ENCODE data around the gene BCDIN3D. TPM values are rescaled to one million over a fixed set of nuclear protein-coding genes. Genes with fewer than 3 reads are reported as not detected.

Gene BCDIN3D
- polyA plus RNA-seq, 1 donor, result 5.6 TPM

DNA sequence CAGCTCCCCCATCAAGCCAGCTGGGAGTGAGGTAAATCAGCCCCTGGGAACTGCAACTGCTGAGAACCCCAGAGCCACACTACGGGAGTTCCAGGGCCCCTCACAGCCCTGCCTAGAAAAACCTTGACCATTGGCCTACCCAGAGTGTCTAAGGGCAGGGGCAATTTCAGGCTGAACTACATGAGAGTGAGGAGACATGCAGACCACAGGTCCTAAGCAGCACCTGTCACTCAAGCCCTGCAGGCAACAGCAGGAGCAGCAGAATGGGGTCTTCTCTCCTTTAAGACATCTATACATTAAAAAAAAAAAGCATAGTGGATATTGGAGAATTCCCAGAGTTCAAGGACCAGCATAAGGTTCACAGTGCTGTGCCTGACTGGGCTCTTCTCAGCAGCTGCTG lies 19.6 kb downstream of the BCDIN3D start:
- DNase-seq (ENCODE audit: low read depth), result no peak

DNA sequence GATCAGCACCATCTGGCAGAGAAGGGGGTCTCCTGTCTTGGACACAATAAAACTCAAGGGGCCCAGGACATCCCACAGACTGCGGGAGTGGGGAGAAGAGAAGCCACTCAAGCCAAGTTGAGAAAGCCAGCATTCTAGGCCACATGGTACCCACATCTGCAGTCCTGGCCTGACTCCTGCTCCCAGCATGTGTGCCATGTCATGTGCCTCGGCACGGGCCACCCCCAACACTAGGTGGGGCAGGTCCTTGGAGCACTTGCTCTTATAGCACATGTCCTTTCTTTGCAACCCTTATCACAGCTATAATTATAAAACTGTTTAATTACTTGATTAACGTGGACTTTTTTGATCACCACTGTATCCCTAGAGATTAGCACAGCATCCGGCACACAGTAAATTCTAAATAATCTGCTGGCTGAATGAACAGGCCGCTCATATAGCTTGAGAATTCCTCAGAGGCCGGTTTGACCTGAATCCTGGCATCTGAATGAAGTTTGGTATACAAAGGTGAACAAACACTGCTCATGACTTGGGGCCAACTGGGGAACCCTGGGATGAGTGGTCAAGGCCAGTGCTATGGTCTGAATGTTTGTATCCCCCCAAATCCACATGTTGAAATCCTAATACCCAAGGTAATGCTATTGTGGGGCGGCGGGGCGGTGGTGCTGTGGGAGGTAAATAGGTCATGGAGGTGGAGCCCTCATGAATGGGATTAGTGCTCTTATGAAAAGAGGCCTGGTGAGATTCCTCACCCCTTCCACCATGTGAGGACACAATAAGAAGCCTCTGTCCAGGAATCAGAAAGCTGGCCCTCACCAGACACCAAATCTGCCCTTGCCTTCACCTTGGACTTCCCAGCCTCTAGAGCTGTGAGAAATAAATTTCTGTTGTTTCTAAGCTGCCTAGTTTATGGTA lies 21.3 kb downstream of the BCDIN3D start:
- DNase-seq (ENCODE audit: low read depth), result no peak

DNA sequence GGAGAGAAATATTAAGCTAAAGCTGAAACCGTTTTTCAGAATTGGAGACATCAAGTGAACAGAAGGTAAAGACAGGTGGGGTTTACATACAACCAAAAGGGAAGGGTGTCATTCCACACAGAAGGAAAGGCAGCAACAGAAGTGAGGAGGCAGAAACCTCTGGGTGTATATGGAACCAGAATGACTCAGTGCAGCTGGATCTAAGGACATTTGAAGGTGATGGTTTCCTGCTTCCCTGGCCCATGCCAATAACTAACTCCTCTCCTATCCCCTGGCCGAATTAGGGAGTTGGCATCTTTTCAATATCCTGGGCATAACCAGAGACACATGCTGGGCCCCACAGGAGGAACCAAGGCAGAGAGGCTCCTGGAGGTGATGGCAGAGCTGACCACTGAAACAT lies 23.1 kb downstream of the BCDIN3D start:
- no peak for DNase-seq (ENCODE audit: low read depth)

DNA sequence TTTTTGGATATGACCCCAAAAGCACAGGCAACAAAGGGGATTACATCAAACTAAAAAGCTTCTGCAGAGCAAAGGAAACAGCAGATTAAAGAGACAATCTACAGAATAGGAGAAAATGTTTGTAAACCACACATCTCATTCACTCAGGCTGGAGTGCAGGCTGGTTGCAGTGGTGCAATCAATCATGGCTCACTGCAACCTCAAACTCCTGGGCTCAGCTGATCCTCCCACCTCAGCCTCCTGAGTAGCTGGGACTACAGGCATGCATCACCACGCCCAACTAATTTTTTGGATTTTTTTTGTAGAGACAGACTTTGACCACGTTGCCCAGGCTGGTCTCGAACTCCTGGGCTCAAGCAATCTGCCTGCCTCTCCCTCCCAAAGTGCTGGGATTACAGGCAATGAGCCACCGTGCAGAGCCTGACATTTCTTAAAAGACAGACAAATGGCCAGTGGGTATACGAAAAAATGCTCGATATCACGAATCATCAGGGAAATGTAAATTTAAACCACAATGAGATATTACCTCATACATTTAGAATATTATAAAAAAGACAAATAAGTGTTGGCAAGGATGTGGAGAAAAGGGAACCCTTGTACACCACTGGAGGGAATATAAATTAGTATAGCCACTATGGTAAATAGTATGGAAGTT lies 24.5 kb downstream of the BCDIN3D start:
- no peak for DNase-seq (ENCODE audit: low read depth)

DNA sequence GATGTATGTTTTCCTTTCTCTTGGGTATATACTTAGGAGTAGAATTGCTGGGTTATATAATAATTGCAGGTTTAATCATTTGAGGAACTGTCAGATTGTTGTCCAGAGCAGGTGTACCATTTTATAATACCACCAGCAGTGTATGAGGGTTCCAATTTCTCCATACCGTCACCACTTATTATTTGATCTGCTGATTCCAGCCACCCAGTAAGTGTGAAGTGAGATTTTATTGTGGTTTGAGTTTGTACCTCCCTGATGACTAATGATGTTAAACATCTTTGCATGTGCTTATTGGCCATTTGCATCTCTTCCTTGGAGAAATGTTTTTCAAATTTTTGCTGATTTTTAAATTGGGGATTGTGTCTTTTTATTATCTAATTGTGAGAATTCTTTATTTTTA lies 29.8 kb downstream of the BCDIN3D start:
- no peak for DNase-seq (ENCODE audit: low read depth)

DNA sequence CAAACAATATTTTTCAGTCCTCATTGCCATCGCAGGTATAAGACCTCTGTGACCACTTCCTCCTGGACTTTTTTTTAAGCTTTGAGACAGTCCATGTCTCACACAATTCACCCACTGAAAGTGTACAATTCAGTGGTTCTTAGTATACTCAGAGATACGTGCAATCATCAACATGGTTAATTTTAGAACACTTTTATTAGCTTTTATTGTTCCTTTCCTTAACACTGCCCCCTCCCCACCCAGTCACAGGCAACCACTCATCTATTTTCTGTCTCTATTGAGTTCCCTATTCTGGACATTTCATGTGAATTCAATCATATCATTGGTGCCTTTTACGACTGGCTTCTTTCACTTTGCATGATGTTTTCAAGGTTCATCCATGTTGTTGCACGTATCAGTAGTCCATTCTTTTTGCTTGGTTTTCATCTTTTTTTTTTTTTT lies 30.9 kb downstream of the BCDIN3D start:
- no peak for DNase-seq (ENCODE audit: low read depth)

DNA sequence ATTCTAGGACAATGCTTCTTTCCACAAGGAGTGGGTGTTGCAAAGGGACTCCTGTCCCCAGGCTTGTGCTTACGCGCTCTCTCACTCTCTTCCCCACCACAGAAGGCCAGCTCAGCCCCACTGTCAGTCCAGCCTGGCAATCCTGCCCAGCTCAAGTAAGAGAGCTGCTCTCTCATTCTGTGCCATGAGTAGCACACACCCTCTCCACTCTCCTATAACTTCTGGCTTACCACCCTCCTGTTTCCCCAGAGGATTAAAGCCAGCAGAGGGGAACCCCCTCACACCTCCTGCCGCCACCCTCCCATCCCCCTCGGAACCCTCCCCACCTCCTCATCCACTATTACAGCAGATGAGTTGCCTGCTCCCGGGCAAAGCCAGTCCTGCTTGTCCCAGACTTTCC lies 31.8 kb downstream of the BCDIN3D start:
- DNase-seq (ENCODE audit: low read depth), result no peak

DNA sequence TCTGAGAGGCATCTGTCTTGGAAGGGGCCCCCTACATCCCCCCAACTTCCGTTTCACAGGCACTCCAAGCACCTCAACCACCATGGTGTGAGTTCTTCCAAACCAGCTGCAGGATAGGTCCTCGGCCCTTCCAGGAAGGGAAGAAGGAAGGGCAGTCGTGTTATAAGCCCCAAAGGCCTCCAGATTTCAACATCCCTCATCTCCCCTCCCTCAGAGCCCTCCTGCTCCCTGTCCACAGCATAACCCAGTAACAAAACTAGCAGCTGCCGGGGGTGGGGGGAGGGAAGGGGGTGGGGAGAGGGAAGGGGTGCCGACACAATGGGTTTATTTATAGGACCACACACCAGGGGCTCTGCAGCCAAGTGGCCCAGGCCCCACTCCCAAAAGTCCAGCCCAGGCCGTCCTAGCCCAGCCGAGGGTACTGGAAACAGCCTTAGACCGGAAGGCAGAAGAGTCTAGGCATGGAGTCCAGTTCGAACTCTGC lies 33.0 kb downstream of the BCDIN3D start:
- no peak for DNase-seq (ENCODE audit: low read depth)

DNA sequence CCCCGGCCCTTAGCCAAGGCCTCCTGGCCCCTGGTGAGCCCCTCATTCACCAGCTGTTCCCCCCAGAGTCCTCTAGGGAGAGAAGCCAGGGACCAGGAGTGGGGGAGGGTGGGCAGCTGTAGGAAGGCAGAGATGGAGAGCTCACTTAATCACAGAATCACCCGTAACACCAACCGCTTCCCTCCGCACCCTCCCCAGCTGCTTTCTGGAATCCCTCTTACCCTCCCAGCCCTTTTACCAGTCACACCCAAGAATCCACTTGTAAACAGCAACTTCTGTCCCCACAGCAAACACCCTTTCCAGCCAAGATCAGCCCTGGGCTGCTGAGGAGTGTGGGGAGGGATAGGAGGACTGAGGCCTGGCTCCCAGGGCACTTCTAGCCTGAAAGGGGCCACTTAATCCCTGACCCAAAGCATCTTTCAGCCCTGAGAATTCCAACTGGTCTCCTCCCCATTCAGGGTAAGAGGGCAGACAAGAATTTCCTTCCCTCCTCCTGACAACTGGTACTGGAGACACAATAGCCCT lies 33.5 kb downstream of the BCDIN3D start:
- DNase-seq (ENCODE audit: low read depth), result no peak

DNA sequence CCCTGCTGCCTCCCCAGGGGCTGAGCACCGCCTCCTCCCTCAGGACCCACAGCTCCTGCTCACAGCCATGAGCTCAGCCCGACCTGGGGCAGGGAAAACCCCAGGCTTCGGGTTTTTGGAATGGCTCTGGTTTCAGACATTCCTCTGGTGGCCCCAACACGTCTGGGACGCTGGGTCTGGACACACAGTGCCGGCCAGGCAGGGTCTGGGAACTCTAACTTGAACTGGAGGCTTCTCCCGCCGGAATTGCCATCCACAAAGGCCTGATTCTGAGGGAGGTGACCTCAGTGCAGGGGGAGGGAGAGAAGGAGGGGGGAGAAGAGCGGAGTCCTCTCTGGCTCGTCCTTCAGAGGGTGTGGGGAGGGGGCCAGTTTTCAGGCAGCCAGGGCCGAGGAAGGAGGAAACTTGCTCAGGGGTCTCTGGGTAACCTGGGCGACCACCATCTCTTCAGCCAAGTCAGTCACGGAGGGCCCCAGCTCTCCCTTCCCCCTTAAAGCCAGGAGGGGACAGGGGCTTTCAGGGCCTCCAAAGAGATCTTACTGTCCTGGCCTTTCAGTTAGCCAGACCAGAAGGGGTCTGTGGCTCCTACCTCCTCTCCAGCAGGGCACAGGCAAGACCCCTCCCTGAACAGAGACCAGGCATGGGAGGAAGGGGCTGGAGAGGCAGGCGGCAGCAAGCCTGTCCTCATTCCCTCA lies 34.1 kb downstream of the BCDIN3D start:
- DNase-seq (ENCODE audit: low read depth), result no peak

DNA sequence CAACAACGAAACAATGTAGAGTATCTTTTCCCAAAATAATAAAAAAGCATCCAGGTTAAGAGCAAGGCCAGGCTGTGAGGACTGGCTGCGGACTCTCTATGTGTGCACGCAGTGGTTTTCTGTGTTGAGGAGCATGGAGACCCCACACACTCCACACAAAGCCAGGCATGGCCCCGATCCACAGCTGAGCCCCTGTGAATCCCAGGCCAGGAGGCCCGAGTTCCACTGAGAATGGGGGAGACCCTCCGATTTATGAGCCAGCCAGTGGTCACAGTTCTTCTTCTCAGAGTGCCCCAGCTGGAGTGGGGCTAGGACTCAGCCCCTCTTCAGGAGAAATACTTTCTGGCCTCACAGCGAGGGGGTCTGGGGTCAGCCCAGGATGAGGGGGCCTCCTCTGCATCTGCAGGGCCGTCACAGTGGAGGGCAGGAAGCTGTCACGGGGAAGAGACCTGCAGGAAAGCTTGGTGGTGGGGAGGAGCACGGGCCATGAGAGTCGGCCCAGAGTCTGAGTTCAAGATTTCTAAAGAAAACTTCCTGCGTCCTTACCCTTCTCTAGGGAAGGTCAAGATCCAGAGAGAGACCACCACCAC lies 34.8 kb downstream of the BCDIN3D start:
- no peak for DNase-seq (ENCODE audit: low read depth)

DNA sequence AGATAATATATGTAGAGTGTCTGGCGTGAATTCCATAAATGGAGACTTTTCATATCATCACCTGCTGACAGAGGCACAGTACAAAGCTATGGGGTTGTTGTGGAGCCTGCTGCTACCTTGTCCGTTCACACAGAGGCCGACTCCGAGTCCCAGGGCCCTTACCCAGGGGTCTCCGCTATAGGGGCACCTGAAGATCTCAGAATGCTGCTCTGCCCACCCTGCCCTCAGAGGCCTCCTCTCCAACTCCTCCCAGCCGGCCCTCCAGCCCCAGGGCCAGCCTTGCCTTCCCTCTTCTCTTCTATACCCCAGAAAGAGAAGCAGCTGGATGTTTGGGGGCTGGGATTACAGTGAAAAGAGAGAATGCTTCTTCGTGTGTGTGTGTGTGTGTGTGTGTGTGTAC lies 36.0 kb downstream of the BCDIN3D start:
- no peak for DNase-seq (ENCODE audit: low read depth)

DNA sequence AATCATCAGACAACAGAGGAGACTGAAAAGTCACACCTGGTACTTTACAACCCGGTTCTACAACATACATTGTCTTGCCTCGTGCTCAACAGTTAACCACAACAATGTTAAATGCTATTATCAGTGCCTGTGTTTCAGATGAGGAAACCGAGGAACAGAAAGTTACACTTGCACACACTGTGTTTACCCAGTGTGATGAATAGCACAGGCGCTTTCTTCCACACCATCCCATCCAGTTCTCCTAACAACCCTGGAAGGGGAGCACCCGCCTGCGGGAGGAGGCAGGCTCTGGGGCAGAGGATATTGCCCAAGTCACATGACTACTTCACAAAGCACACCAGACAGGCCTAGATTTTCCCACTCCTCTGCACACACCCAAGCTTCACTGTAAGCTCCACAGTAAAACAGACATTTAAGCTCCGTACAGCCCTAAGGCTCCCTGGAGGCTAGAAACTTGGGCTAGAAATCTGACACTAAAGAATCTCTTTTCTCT lies 36.5 kb downstream of the BCDIN3D start:
- DNase-seq (ENCODE audit: low read depth), result no peak

DNA sequence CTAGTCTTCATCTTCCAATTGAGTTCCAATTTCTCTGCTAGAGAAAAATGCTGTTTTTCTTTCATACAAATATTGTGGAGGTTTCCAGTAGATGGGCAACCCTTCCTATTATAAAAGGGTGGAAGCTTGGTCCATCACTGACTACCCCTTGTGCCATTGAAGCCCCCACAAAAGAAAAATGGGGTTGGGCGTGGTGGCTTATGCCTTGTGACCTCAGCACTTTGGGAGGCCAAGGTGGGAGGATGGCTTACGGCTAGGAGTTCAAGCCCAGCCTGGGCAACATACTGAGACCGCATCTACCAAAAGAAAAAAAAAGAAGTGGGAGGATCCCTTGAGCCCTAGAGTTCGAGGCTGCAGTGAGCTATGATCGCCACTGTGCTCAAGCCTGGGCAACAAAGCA lies 37.5 kb downstream of the BCDIN3D start:
- no peak for DNase-seq (ENCODE audit: low read depth)

DNA sequence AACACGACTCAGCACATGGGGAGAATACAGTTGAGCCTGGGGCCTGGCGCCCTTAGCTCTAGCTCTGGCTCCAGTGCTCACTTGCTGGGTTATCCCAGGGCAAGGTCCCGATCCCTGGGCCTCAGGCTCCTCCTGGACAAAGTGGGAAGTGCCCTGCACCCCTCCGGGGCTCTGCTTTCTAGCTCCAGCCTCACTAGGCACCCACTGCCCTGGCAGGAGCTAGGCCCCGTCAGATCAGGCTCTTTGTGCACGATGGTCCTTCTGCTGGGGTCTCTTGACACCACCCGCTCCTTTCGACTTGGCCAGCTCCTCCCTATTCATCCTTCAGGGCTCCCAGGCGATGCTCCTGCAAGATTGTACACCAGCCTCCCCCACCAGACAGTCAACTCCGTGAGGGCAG lies 38.1 kb downstream of the BCDIN3D start:
- no peak for DNase-seq (ENCODE audit: low read depth)

DNA sequence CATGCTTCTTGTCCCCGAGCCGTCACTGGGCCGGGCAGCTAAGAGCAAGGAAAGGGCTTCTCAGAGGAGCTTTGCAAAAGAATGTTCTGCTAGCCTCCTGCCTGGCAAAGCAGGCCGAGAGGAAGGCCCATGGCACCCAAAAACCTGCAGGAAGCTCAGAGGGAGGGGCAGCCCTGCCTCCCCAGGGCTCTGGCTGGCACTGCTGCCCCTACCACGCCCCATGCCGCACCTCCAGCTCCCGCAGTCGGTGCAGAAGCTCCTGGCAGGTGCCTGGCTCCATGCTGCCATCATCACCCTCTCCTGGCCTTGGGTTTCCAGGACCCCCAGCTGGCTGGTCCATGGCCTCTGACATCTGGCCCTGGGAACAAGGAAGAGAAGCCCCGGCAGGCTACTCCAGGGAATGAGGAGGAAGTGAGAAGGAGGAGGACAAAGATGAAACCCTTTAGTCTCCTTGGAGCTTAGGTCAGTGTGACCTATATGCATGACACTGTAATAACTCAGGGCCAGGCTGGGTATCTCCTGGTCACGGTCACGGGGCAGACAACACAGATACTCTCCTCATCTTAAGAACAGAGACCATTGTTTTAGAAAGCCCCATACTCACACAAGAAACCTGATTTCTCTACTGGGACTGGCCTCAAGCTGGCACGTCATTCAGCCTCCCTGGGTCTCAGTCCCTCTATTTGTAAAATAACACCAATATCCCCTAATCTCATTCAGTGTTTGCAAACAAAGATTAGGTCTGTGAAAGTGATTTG lies 39.0 kb downstream of the BCDIN3D start:
- DNase-seq (ENCODE audit: low read depth), result no peak

DNA sequence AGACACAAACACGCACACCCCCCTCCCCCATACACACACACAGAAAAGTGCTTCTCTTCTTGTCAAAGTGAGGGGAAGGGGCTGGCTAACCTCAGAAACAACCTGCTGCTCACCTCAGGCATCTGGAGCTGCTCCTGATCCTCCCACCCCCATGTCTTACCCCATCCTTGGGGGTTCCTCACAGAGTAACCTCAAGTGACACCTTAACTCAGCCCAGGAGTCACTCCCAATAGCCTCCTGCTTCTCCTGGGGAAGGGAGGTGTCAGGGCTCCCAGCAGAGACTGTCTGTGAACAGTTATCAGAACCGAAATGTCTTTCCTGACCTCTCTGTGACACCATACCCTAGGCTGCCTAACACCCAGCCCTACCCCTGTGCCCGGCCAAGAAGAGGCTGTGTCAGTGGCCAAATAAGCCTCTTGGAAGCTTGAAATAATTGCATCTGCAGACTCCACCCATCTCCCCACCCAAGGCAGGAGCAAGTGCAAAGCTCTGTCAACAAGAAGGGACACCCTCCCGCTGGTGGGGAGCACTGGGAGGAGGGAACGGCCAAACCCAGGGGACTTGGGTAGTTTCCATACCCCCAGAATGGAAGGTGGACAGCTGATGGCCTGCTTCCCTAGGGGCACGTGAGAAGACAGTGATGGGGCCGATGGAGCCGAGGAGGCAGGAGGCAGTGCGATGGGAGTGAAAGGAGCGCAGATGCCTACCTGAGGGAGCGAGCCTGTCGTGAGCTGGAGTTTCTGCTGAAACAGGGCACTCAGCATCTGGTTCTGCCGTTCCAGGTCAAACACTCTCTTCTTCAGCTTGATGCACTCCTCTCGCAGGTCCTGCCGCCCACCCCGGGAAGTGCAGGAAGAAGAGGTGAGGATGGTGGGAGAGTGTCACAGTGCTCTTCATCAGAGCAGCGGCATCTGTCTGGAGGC lies 41.5 kb downstream of the BCDIN3D start:
- DNase-seq (ENCODE audit: low read depth), result no peak

DNA sequence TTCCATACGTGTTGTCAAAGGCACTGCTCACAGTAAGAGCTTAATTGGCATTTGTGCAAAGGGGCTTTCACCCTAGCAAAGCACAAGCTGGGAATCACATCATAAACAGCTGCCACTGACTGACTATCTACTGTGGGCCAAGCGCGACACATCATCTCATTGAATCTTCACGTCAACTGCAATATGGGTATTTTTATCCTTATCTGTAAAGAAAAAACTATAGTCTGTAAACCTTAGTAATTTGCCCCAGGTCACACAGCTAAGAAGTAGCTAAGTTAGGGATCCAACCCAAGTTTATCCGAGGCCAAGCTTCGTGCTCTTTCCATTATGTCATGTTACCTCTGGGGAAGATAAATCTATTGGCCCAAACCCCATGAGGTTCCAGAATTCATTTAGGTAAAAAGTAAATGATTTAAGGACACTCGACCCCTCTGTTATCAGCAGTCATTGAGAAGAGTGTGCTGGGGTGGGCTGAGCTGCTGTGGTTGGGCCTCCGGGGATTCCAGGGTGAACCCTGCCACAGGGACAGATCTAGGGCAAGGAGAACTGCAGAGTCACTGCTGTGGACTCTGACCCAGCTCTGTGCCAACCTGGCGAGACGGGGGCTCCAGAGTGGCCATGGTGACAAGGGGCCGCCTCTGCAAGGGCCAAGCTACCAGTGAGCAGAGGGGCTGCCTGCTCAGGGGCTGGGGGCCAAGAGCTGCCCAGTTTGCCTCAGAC lies 42.3 kb downstream of the BCDIN3D start:
- DNase-seq (ENCODE audit: low read depth), result no peak

DNA sequence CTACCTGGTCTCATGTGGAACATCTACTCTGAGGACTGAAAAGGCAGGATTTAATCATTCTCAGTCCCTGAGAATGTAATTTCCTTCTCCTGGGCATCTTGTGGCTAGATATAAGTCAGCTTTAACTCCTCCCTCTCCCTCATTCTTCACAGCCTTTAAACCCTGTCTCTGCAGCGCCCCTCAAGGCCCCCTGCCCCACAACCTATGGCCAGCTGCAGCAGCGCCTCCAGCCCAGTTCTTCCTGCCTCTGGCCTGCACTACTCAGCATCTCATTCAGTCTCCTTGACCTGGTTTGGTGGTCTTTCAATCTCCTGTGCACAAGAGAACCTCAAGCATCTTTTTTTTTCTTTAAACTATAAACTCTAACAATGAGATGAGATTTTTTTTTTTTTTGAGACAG lies 44.0 kb downstream of the BCDIN3D start:
- DNase-seq (ENCODE audit: low read depth), result no peak

Measured in forelimb muscle (tissue), 1 donor.